HG02973 (cell line): ENCODE data around the gene MYH13.

ENCODE experiments used
- ATAC-seq: cut with Tn5 transposase; IDR thresholded peaks from one replicate; pipeline ENCODE4 v1.9.1; 2021; ENCODE audit warnings: moderate library complexity; ENCODE audit not compliant: unreplicated experiment

Gene MYH13

DNA sequence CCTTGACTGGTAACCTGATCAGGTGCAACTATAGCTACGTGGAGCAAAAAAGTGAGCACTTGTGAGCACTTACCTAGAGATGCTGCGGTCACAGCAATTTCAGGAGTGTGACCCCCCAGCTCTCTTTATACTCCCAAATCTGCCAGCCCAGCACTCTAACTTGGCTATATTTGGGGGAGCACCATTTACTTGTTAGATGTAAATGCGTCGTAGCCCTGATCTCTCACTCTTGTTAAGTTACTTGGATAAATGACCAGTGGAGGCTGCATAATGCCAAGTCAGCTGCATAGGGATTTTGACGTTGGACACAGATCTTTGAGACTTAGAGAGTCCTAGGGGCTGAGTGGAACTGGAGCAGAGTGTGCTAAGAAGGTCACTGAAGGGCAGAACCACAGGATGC lies at the start of gene MYH13:
MYH13 (minus strand) TSS at position 101 of the 400 bp plus-strand sequence. CDS start 8,476 bp downstream, outside the sequence.
- ATAC-seq = no peak

DNA sequence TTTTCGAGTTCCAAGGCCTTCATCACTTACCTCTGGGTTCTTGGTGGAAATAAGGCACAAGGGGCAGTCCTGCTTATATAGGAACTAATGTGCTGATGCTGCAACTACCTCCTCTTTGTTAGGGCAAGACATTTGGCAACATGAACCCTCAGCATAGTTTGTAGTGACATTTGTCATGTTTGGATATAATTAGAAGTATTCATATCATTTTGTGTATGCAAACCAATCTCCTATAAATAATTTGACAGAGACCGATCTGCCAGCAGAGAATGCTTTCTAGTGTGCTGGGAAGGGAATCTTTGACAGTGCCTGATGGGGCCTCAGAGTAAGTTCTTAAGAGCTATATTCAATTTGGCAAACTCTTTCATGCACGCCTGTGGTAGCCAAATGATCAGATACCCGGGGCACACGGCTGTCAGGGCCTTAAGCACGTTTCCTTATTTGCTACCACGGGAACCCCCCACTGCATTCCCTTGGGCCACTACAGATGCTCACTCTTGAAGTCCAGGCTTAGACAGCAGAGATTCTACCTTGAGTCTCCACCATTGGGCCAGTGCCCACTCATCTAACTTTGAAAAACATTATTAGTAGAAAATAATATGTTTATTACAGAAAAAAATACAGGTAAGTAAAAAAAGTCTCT lies 49.2 kb upstream of the MYH13 start, which contains the start of gene MYH8:
MYH8 (minus strand) TSS at position 51 of the 643 bp plus-strand sequence. CDS start 1,723 bp downstream, outside the sequence.
- ATAC-seq = no peak

DNA sequence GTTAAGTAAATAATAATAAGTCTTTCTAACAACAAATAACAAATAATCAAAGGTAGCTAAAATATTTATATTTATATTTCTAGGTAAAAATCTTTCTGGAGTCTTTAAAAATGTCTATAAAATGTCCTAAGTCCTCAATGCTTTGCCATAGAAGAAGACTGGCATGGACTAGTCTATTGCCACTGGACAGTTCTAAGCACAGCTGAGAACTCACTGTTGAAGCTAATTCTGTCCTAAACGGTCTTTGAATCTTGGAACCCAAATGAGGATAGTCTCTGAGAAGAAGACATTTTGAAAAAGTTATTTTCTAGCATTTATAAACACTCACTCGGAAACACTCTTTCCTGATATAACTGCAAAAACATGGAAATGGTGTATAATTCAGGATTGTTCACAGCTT lies 48.4 kb upstream of the MYH13 start:
- ATAC-seq = no peak

DNA sequence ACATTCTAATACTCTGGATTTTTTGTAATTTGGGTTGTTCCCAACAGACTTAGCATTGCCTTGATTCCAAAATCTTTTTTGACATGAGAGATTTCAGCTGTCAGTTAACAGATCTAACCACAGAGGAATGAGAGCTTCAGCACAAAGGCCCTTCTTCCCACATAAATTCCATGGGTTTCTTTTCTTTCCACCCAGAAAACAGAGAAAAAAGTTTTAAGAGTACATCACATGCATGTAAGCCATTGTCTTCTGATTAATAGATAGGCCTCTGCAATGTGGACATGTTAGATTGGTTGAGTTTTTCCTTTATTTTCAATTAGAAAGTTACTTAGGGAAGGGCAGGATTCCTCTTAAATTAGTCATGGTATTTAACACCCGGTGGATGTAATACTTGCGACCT lies 48.0 kb upstream of the MYH13 start:
- no peak for ATAC-seq

DNA sequence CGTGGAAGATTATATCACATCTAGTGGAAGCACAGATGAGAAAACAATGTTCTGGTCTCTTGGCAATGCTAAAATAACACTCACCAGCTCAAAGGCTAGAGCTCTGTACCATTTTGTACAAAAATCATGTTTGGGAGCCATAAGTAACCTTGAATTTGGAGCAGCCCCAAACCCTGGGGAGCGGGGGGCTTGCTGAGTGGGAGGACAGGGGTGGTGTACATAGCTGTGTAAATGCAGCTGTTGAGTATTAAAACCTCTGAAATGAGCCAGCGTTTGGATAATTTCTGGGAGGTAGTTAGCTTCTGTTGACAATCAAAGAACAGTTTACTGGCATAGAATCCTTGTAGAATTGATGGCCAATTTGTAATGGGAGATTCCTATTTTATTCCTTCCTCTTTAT lies 44.6 kb upstream of the MYH13 start:
- no peak for ATAC-seq

DNA sequence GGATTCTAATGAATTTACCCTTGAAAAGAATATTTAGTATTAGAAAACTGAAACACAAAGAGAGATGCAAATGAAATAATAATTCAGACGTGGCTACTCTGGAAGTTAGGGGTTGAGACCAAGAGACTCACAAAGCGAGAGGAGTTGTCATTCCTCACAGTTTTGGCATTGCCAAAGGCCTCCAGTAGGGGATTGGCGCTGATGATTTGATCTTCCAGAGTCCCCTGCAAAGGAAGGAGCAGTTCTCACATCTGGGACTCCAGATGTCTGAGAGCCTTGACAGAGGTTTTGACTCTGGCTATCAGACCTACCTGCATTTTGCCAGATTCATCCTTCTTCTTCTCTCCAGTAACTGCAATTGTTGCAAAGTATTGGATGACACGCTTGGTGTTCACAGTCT lies 42.4 kb upstream of the MYH13 start:
- ATAC-seq = no peak

DNA sequence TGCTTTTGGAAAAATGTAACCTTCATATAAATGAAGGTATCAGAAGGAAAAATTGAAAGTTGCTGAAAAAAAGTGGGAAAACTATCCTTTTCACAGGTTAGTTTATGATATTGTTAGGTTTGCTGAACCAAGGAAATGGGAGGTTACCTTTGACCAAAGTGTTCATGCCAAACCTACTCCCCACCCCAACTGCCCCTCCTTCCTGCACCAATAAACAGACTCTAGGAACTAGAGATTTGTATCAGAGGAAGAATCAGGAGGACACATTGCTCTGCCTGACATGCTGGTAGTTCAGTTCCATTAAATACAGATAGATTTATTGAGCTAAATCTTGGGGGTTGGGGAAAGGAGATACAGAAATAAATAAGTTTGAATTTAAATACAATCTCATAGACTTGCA lies 30.8 kb upstream of the MYH13 start:
- ATAC-seq = no peak

DNA sequence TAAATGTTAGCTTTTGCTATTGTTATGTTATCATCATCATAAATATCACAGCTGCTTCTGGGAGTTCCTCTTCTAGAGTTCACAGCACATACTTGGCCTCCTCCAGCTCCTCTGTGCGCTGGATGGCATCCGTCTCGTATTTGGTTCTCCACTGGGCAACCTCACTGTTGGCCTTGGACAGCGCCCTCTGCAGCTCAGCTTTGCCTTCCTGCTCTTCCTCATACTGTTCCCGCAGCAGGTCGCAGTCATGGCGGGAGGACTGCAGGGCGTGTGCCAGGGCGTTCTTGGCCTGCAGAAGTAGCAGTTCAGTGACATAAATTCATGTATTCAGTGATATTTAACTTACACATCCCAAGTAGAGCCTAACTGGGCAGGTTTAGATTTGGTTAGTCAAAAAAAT lies 25.5 kb upstream of the MYH13 start:
- no peak for ATAC-seq

DNA sequence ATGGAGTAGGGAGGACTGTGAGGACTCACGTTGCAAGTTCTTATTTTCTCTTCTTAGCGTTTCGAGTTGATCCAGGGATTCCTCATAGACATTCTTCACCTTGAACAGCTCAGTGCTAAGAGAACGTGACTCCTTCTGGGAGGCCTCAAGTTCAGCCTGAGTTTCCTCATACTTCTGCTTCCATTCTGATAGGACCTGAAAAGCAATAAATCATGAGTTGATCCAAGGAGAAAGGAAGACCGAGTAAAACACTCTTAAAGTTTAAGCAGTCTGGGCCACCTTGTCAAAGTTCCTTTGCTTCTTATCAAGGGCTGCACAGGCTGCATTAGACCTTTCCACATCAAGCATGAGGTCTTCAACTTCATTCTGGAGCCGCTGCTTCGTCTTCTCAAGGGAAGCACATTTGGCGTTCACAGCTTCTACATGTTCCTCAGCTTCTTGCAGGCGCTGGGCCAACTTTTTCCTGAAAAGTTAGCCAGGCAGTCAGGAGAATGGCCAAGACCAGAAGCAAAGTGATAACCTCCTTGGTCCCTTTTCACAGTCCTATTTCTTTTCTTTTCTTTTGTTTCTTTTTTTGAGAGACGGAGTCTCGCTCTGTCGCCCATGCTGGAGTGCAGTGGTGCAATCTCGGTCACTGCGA lies 23.8 kb upstream of the MYH13 start:
- ATAC-seq = no peak

DNA sequence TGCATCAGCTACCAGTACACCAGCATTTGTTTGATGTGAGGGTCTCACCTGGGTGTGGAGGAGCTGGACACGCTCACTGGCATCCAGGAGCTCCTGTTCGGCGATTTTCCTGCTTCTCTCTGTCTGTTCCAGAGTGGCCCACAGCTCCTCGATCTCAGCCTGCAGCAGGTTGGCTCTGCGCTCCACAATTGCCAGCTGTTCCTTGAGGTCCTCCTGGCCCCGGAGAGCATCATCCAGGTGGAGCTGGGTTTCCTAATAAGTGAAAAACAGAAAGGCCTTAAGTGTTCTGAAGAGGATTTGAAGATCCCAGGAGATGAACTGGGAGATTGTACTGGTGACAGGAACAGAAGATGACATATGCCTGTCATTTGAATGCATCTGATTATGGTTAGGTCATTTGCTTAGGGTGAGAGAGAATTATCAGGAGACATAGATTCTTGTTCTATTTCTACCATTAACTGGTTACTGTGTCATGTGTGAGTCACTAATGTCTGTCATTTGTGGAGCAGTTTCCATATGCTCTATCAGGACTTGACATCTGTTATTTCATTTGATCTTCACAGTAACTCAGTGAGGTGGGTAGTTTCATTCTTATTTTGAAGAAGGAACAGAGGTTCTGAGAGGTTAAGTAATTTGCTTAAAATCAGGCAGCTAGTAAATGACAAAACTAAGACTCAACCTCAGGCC lies 21.5 kb upstream of the MYH13 start:
- no peak for ATAC-seq

DNA sequence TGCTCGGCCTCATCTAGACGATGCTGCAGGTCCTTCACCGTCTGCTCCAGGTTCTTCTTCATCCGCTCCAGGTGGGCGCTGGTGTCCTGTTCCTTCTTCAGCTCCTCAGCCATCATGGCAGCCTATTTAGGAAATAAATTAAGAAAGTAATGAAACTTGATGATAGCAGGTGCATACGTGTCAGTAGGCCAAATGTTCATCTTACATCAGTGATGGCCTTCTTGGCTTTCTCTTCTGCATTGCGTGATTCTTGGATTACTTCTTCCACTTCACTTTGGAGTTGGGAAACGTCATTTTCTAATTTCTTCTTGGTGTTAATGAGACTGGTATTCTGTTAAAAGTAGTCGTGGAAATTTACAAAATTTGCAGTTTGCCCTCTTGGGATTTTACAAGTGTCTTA lies 20.1 kb upstream of the MYH13 start:
- ATAC-seq = no peak

DNA sequence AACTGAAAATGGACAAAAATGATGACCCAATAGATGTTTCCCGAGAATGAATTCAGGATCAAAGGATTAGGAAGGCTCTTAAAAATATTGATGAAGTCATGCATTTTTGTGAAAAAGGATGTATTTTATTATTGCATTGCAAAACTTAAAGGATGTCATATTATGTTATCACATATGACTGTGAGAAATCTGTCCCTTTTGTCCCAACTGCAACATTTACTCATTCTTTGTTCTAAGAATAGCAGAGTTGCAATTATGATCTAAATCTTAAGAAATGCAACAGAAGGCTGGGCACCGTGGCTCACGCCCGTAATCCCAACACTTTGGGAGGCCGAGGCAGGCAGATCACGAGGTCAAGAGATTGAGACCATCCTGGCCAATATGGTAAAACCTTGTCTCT lies 13.1 kb upstream of the MYH13 start:
- ATAC-seq = no peak

DNA sequence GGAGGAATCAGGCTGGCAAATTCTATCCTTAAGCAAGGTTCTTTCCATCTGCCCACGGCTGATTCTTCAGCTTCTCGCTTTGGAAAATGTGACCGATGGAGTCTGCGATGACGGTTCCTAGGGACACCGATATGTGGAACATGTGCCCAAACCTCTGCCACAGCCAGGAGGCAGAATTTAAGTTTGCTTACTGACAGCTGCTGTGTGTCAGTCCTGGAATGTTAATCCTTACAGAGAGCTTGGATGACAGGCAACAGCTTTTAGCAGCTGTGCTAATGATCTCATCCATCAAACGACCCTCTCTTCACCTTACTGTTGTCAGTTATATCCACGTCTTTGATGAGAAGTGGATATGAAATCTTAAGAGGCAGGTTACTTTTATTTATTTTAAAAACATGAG lies 11.4 kb upstream of the MYH13 start:
- ATAC-seq = no peak

DNA sequence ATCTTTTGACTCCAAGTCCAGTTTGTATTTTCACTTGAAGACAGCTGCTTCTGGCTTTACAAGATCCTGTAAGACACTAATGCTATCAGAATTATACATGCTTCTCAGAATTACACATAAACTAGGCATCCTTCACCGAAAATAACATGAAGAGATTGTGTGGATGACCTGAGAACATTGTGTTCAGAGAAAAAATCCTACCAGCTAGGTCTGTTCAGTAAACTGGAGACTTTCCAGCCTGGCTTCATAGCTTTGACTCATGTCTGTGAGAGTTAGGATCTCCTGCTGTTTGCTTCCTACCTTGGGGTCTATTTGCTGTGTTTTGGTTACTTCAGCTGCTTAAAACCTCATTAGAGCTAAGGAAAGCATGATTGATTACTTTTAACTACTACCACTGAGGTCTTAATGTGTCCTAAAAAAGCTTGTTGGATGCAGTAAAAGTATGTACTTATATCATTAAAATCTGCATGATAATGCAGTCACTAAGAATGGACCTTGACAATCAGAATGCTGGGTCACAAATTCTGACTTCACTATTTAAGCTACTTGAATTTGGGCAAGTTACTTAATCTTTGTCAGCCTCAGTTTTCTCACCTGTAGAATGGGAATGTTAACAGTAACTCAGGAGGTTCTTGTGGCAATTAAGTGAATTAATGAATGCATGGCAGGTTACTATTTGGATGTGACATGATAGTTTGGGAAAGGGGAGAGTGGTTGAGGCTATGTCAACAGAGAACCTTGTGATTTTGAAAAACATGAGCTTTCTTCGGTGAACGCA lies 8.0 kb upstream of the MYH13 start:
- ATAC-seq = no peak

DNA sequence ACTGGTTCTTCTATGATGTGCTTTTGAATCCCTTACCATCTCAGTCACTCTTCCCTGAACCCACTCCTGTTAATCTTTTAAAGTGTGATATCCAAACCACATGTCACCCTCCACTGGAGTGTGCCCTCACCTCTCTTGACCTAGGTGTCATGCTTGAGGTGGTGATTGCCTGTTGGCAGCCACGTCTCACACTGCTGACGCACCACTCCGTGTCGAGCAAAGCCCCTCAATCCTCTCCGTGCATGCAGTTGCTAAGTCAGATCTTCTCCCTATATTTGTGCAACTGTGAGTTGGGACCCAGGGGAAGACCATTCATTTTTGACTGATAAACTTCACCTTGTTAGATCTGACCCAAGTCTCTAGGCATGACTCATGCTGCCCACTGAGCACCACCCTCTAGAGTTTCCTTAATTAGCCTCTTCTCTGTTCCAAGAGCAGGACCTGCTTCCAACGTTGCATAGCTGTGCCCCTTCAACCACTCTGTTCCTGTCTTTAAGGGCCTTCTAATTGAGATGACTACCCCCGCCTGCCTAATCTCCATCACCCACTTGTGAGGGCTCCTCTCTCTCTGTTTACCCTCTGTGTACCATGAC lies 2.7 kb downstream of the MYH13 start:
- no peak for ATAC-seq

DNA sequence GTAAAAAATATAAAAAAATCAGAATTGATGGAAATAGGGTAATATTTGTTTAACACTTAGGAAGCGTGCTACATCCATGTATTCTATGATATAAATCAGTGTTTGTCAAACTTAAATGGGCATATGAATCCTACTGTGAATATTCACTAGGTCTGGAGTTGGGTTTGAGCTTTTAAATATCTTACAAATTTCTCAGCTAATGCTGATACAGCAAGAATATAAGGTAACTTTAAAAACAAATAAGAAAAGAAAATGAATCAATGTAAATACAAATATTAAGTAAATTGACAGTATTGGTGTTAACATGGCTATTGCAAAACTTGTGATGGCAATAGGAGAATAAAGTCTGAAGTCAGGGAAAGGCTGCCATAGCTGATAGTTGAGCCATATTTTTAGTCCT lies 3.6 kb downstream of the MYH13 start:
- ATAC-seq = no peak

DNA sequence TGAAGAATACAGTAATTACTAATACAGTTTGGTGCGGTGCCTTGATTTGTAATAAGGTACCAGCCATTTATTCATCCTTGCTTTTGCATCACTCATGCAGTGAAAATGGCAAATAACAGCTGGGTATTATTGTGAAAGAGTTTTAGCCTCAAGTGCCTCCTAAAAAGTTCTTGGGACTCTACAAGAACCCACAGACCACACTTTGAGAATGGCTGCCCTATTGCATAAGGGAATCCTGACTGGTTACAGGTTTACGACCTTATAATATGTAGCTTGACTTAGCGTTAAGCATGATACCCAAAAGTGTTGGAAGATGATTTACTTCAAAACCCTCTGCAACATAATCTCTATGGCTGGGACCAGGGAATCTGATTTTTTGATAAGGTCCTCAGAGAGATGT lies 4.2 kb downstream of the MYH13 start:
- no peak for ATAC-seq

DNA sequence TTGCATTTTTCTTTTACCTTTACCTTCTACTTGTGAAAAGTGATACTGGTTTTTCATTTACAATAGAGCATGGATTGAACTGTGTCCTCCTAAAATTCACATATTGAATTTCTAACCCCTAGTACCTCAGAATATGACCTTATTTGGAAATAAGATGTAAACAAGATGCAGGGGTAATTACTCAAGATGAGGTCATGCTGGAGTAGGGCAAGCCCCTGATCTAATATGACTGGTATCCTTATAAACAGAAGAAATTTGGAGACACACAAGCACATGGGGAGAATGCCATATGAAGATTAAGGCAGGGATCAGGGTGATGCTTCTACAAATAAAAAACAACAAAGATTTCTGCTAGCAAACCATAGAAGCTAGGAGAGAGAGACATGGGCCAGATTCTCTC lies 12.2 kb downstream of the MYH13 start:
- no peak for ATAC-seq

DNA sequence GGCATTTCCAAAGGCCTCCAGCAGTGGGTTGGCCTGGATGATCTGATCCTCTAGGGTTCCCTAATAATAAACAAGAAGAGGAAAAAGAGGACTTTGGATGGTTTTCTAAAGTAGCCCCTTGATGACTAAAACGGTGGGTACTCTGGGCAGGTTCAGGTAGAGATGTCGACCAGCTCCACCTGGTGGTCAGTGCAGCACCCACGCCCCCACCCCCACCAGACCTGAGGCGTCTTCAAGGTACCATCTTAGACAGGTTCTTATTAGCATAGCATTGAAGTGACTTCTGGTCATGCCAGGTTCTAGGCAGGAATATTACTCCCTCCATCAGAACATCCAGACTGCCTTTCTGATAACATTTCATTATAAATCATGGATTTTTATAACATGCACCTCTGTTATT lies 15.0 kb downstream of the MYH13 start:
- ATAC-seq = no peak

DNA sequence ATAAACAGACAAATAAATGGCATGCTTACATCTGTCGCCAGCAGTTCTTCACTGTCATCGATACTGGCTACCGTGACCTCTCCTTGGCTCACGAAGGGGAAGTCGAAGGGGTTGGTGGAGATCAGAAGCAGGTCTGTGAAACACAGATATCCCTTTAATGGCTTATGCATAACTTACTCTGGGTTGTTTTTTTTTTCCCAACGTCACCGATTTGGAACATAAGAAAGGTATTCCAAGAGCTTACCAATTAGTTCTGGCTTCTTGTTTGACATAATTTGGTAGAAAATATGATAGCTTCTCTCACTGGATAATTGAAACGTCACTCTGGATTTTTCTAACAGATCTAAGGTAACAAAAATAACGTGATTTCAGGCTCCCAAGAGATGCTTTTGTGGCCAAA lies 18.2 kb downstream of the MYH13 start:
- ATAC-seq = no peak

DNA sequence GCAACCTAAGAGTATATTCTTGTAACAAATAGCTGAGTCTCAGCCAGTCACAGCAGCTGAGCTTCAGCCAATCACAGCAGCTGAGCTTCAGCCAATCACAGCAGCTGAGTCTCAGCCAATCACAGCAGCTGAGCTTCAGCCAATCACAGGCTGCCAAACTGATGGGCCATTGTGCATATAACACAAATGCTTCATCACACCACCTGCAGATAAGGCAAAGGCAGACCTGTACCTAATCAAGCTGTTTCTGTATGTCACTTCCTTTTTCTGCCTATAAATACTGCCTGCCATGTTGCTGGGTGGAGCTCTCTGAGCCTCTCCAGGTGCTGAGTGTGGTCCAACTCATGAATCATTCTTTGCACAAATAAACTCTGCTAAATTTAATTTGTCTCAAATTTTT lies 19.9 kb downstream of the MYH13 start:
- ATAC-seq = no peak
